Aorta (tissue), 5 donors: ENCODE data around the gene ATP5F1D. TPM values are rescaled to one million over a fixed set of nuclear protein-coding genes. Genes with fewer than 3 reads are reported as not detected.

Source experiments
- ATAC-seq: fragments of 200-7000 bp; cut with Tn5 transposase; one replicate; pipeline ENCODE4 v1.9.1; 2022; ENCODE audit warnings: moderate library complexity; ENCODE audit not compliant: low FRiP score
- DNase-seq, 2 donors: peaks; one replicate each; pipeline ENCODE4 v3.0.0-alpha.2; 2020
- H3K27ac ChIP-seq, 2 donors: one replicate each; pipeline ENCODE4 v1.5.1; 2013; ENCODE audit warnings: low read length in 2 of 2, mild to moderate bottlenecking in 2 of 2, moderate library complexity in 2 of 2, control low read depth in 1 of 2, inconsistent platforms in 1 of 2, low read depth in 1 of 2
- H3K27me3 ChIP-seq, 2 donors: one replicate each; pipeline ENCODE4 v1.6.1; 2013; ENCODE audit warnings: control low read depth in 1 of 2, low read length in 1 of 2, mild to moderate bottlenecking in 1 of 2, moderate library complexity in 1 of 2; ENCODE audit not compliant: insufficient read depth in 2 of 2, control insufficient read depth in 1 of 2
- H3K36me3 ChIP-seq, 2 donors: one replicate each; pipeline ENCODE4 v1.6.1; 2013; ENCODE audit warnings: control low read depth in 1 of 2, low read length in 1 of 2, mild to moderate bottlenecking in 1 of 2; ENCODE audit not compliant: insufficient read depth in 2 of 2, control insufficient read depth in 1 of 2
- H3K4me1 ChIP-seq, 2 donors: one replicate each; pipeline ENCODE4 v1.6.1; 2013; ENCODE audit warnings: low read length in 2 of 2, control low read depth in 1 of 2, mild to moderate bottlenecking in 1 of 2, moderate library complexity in 1 of 2; ENCODE audit not compliant: insufficient read depth in 2 of 2, control insufficient read depth in 1 of 2
- H3K4me3 ChIP-seq, 2 donors: one replicate each; pipeline ENCODE4 v1.5.1; 2013; ENCODE audit warnings: low read length in 2 of 2, control low read depth in 1 of 2, mild to moderate bottlenecking in 1 of 2
- H3K9me3 ChIP-seq: one replicate; pipeline ENCODE4 v1.6.1; 2013; ENCODE audit warnings: mild to moderate bottlenecking, low read length; ENCODE audit not compliant: control insufficient read depth
- WGBS, 2 donors: extraction: QIAGEN DNeasy Blood & Tissue Kit; methylation state at CpG; one replicate each; pipeline ENCODE4 v1.1.7; 2013; 5-methylcytosine and 5-hydroxymethylcytosine counted together
- intact Hi-C, 2 donors: fragments of 100-400 bp; cut with DNase I; formaldehyde crosslinking; loops; one replicate each; pipeline versions ENCODE4 v1.14.2 to v1.15.0; 2022
- polyA plus RNA-seq, 2 donors: library from polyadenylated mRNA; stranded (reverse); fragments of 200-250 nt; gene quantifications; one replicate each; pipeline ENCODE4 v1.2.3, GENCODE V29; 2013
- total RNA-seq, 2 donors: library from RNA; stranded (reverse); fragmentation: NEBNext Ultra II Directional; extraction: Animal tissue kit (Norgen Biotek cat#: 25700); gene quantifications; one replicate each; pipeline ENCODE4 v1.2.1, GENCODE V29; 2021
- donor health status: healthy with polysubstance abuse.
- donor health status: Bipolar disorder and iron deficiency.
- donor health status: DM: no; HTN: no; CAD: no.
- donor health status: DM: no; HTN: no; CAD: no.
- donor health status: DM: yes; HTN: yes; CAD: no.

ATP5F1D gene
- total and polyA plus RNA-seq, 4 donors: 92.8 to 164 (median 116) TPM

DNA sequence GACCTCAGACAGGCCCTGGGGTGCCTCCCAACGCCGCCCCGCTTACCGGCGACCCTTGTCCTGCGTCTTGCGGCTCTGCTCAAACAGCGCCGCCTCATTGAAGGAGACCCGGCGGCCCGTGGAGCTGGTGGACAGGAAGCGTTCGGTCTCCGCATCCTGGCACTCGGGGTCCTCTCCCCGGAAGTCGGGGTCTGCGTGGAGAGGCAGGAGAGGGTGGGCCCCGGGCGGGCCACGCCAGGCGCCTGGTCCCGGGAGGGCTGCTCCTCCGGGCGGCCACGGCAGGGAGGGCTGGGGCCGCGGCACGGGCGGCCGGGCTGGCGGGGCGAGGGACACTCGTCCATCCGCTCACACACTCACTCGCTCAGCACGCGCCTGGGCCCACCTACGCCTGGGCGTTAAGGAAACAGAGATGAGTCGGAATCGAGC, 6.6 kb upstream of the ATP5F1D start:
- no peak for DNase-seq
- Histone ChIP-seq H3K4me1 (no peaks in the 10 kb centered on the region), H3K27me3 (no peaks in the 10 kb centered on the region), H3K27ac (no peak overlapping the region), H3K36me3 (no peaks in the 10 kb centered on the region), H3K9me3 (no peaks in the 10 kb centered on the region), H3K4me3 (no peak overlapping the region)
- ATAC-seq: no peak
- intact Hi-C loops: no loop called here
- 94 to 97% methylated on average over 43 of the region's 43 CpGs for WGBS, 2 donors

GRCh38 chr19:1235625-1236538, 5.7 kb upstream of the ATP5F1D start:
- no peak overlapping the region for H3K4me3 ChIP-seq
- ATAC-seq: no peak
- no peaks in the 10 kb centered on the region for H3K27me3 ChIP-seq
- intact Hi-C loops: no loop called here
- WGBS, 2 donors: 80% methylated on average over 38 to 39 of the region's 39 CpGs
- no peaks in the 10 kb centered on the region for H3K9me3 ChIP-seq
- H3K27ac ChIP-seq: no peak overlapping the region
- H3K36me3 ChIP-seq: no peaks in the 10 kb centered on the region
- H3K4me1 ChIP-seq: no peaks in the 10 kb centered on the region
- DNase-seq: no peak

- Histone ChIP-seq H3K4me1 (no peaks in the 10 kb centered on the region), H3K36me3 (no peaks in the 10 kb centered on the region), H3K4me3 (peak overlapping the region in 1 of 2 donors; percentile 9), H3K9me3 (no peaks in the 10 kb centered on the region), H3K27me3 (no peaks in the 10 kb centered on the region), H3K27ac (no peak overlapping the region)
- 17 to 24% methylated on average over 25 to 42 of the region's 42 CpGs for WGBS, 2 donors
- intact Hi-C loops: no loop called here
- ATAC-seq: no peak
- DNase-seq: no peak
Measured at GRCh38 chr19:1236576-1236975, 5.0 kb upstream of the ATP5F1D start.

- ATAC-seq: no peak
- H3K27ac ChIP-seq: no peak overlapping the region
- no peaks in the 10 kb centered on the region for H3K27me3 ChIP-seq
- DNase-seq: peak in 1 of 2 donors; percentile 87
- no peaks in the 10 kb centered on the region for H3K4me1 ChIP-seq
- no peaks in the 10 kb centered on the region for H3K36me3 ChIP-seq
- peak overlapping the region; percentile 12 to 46 for H3K4me3 ChIP-seq
- intact Hi-C loops: no loop called here
- no peaks in the 10 kb centered on the region for H3K9me3 ChIP-seq
- 0 to 1% methylated on average over 43 to 60 of the region's 60 CpGs for WGBS, 2 donors
Measured at GRCh38 chr19:1237027-1237659, 4.4 kb upstream of the ATP5F1D start.

DNA sequence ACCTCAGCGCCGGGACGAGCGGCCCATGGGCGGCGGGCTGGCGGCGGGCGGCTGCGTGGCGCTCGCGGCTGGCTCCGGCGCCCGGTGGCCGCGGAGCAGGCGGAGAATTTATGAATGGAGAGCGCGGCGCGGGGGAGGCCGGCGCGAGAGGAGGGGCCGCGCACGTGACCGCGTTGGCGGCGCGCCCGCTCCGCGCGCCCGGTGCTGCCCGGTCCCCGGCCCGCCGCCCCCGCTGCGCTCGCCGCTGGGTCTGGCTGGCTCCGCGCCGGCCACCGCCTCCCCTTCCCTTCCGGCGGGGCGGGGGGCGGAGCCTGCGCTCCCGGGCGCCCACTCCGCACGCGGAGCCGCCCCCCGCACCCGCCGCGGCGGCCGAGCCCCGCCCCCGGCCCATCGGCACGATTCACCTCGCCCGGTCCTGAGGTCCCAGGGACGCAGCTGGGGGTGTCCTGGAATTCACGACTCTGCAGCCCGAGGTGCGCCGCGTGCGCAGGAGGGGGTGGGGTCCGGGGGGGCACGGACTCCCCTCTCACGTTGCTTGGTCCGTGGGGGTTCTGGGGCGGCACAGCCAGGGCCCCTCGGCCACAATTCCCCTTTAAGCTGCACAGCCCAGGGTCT, 3.7 kb upstream of the ATP5F1D start, which contains the start of gene CBARP:
CBARP (minus strand) TSS at position 252 of the 615 bp plus-strand sequence. CDS start 1,905 bp downstream, outside the sequence.
- intact Hi-C loops: loop anchor here in 1 of 2 donors (2.0 kb wide), 1 partner anchor 17 kb away; no protein-coding TSS in a partner anchor
- Histone ChIP-seq H3K27ac (no peak within 1 kb of the TSS), H3K9me3 (no peaks in the 10 kb centered on the region), H3K36me3 (no peaks in the 10 kb centered on the region), H3K27me3 (no peaks in the 10 kb centered on the region), H3K4me3 (peak within 1 kb of the TSS; percentile 12 to 46), H3K4me1 (no peaks in the 10 kb centered on the region)
- WGBS, 2 donors: 1 to 2% methylated on average over 34 to 87 of the region's 87 CpGs
- DNase-seq: no peak
- ATAC-seq: no peak

- H3K9me3 ChIP-seq: no peaks in the 10 kb centered on the region
- H3K4me3 ChIP-seq: no peak overlapping the region
- H3K36me3 ChIP-seq: no peaks in the 10 kb centered on the region
- intact Hi-C loops: loop anchor here in 1 of 2 donors (2.0 kb wide), 1 partner anchor 18 kb away; no protein-coding TSS in a partner anchor
- no peaks in the 10 kb centered on the region for H3K4me1 ChIP-seq
- H3K27me3 ChIP-seq: no peaks in the 10 kb centered on the region
- WGBS, 2 donors: 64 to 66% methylated on average over 32 to 34 of the region's 34 CpGs
- H3K27ac ChIP-seq: no peak overlapping the region
- DNase-seq (no peak), ATAC-seq (no peak)
Measured at GRCh38 chr19:1238369-1239303, 2.9 kb upstream of the ATP5F1D start.

GRCh38 chr19:1239420-1239795, 2.1 kb upstream of the ATP5F1D start:
- WGBS, 2 donors: 83 to 89% methylated on average over 11 of the region's 11 CpGs

More at GRCh38 chr19:1239420-1239795, 2.1 kb upstream of the ATP5F1D start:
- H3K4me3 ChIP-seq: no peak overlapping the region
- ATAC-seq (peak; percentile 0), DNase-seq (no peak)
- intact Hi-C loops: loop anchor here in 1 of 2 donors (2.0 kb wide), 1 partner anchor 19 kb away; no protein-coding TSS in a partner anchor
- H3K27me3 ChIP-seq: no peaks in the 10 kb centered on the region
- peak overlapping the region in 1 of 2 donors; percentile 63 for H3K27ac ChIP-seq
- no peaks in the 10 kb centered on the region for H3K4me1 ChIP-seq
- no peaks in the 10 kb centered on the region for H3K36me3 ChIP-seq
- H3K9me3 ChIP-seq: no peaks in the 10 kb centered on the region
